ENCODE data around the gene KRTAP5-8. TPM values are rescaled to one million over a fixed set of nuclear protein-coding genes. Genes with fewer than 3 reads are reported as not detected.
"Not testable (repeated sequence)": the region's sequence is repeated elsewhere in the genome, so short reads cannot be mapped to it uniquely, and the experiment has no call there.

The KRTAP5-8 gene
- total RNA-seq, 1 experiment from 2014 or later = not detected

- in situ Hi-C loops (cut with HindIII; ENCODE audit: low sequenced_read_pairs) = no loop called here
- no peak for DNase-seq (ENCODE audit: low spot score)
Observed at GRCh38 chr11:71505001-71505400, 32.8 kb upstream of the KRTAP5-8 start.

GRCh38 chr11:71505781-71506180 lies 32.0 kb upstream of the KRTAP5-8 start:
- no peak for DNase-seq (ENCODE audit: low spot score)
- in situ Hi-C loops (cut with HindIII; ENCODE audit: low sequenced_read_pairs) = no loop called here

DNA sequence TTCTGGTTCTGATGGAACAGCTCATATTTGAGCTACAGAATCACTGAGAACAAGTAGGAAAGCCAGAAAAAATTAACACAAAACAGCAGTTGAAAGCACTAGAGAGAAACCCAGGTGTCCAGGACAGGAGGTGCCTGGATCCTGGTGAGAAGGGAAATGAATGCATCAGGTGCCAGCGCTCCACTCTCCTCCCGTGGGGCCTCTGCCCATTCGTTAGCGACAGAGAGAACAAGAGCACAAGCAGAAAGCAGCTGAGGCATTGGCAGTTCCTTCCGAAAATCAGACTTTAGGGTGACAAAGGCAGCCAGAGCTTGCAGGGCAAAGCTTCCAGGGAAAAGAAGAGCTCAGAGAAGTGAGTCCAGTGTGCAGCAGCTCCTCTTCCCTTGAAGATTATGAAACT lies 30.7 kb upstream of the KRTAP5-8 start:
- DNase-seq (ENCODE audit: low spot score) = no peak
- in situ Hi-C loops (cut with HindIII; ENCODE audit: low sequenced_read_pairs) = no loop called here

- no peak for DNase-seq (ENCODE audit: low spot score)
- in situ Hi-C loops (cut with HindIII; ENCODE audit: low sequenced_read_pairs) = no loop called here
Observed at GRCh38 chr11:71518506-71519471, 19.0 kb upstream of the KRTAP5-8 start.

GRCh38 chr11:71519546-71519945 lies 18.3 kb upstream of the KRTAP5-8 start:
- in situ Hi-C loops (cut with HindIII; ENCODE audit: low sequenced_read_pairs) = no loop called here
- DNase-seq (ENCODE audit: low spot score) = no peak

DNA sequence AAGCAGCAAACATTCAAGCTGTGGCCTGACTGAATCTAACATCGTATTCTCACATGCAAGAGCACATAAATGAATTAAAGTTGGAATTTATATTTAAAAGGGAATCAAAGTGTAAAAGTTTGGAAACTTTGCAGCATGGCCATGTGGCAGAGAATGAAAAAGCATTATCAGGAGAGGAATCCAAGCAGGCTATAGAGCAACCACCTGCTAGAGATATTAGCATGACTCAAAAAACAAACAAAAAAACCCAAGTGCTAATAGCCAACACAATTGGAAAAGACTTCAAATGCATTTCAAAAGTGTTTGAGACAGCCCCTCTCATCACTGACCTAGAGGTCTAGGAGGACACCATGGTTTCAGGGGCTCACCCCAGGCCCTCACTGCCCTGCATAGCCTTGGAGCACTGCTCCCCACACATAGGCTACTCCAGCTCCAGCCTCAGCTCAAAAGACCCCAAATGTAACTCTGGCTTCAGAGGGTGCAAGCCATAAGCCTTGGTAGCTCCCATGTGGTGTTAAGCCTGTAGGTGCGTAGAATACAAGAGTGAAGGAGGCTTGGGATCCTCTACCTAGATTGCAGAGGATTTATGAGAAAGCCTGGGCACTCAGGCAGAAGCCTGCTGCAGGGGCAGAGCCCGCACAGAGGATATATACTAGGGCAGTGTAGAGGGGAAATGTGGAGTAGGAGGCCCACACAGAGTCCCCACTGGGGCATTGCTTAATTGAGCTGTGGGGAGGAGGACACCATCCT lies 12.5 kb upstream of the KRTAP5-8 start:
- DNase-seq (ENCODE audit: low spot score) = no peak
- in situ Hi-C loops (cut with HindIII; ENCODE audit: low sequenced_read_pairs) = no loop called here

GRCh38 chr11:71525938-71526495 lies 11.8 kb upstream of the KRTAP5-8 start:
- in situ Hi-C loops (cut with HindIII; ENCODE audit: low sequenced_read_pairs) = no loop called here
- no peak for DNase-seq (ENCODE audit: low spot score)

DNA sequence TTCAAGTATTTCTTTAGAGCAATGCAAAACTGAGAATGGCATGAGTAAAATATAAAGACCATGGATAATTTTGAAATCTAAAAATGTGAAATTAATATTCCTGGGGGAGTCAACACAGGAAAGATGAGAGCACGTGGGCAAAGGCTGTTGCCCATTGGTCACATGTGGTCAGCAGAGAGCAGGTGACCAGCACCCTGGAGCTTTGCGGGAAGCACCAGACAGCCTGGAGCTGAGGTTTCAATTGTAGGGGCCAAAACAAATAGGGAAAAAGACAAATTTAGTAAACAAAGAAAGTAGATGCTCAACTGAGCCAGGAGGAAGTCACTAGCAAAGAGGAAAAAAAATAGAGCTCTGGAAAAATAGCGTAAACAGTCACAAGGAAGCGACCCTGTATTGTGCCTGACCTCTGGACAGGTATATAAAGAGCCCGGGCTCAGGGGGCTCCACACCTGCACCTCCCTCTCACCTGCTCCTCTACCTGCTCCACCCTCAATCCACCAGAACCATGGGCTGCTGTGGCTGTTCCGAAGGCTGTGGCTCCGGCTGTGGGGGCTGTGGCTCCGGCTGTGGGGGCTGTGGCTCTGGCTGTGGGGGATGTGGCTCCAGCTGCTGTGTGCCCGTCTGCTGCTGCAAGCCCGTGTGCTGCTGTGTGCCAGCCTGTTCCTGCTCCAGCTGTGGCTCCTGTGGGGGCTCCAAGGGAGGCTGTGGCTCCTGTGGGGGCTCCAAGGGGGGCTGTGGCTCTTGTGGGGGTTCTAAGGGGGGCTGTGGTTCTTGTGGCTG lies 10.8 kb upstream of the KRTAP5-8 start, which contains the start of gene KRTAP5-7:
Gene KRTAP5-7, plus strand, starts transcription at position 472 of the 780 bp plus-strand sequence. Its CDS starts 34 bp downstream, at position 506.
- in situ Hi-C loops (cut with HindIII; ENCODE audit: low sequenced_read_pairs); DNase-seq (ENCODE audit: low spot score): not testable (repeated sequence)

GRCh38 chr11:71527576-71528210 lies 10.1 kb upstream of the KRTAP5-8 start:
- in situ Hi-C loops (cut with HindIII; ENCODE audit: low sequenced_read_pairs) = no loop called here
- no peak for DNase-seq (ENCODE audit: low spot score)

DNA sequence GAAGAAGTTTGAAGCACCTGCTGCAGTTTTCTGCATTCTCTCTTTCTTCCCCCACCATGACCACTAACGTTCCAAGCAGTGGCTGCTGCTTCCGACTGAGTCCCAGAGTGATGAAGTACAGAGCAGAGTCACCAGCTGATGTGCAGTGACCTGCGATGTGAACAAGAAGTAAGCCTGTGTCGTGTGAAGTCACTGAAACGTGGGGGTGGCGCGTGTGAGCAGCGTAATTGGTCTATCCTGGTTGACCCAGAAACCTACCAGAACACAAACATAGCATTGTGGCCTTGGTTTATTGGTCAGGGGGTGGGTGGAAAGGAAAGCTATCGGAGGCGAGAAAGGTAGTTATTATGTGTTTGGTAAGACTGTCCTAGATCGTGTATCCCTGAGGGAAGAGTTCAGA lies 7.2 kb upstream of the KRTAP5-8 start:
- in situ Hi-C loops (cut with HindIII; ENCODE audit: low sequenced_read_pairs) = no loop called here
- DNase-seq (ENCODE audit: low spot score) = no peak

DNA sequence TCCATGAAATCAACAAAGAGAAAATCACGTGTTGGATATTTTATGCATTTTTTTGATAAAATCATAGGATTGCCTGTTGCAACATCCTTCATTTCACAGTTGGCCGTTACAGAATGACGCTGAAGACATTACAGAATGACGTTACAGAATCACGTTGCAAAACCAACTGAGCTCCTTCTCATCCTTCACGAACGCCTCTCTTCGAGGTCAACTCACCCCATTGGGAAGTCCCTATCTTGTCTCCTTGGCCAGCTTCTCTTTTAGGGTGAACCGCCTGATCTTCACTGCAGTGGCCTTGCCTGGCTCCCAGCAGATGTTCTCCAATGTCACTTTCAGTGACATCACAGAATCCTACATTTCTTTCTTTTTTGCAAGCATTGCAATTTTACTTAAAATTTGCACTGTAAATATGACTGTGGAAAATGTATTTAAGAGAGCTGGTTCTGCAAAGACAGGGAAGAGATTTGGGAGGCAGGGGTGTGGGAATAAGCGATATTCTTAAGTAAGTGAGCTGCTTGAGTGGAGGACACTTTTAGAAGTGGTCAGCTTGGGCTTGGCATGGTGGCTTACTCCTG lies 5.7 kb upstream of the KRTAP5-8 start:
- no peak for DNase-seq (ENCODE audit: low spot score)
- in situ Hi-C loops (cut with HindIII; ENCODE audit: low sequenced_read_pairs) = no loop called here

DNA sequence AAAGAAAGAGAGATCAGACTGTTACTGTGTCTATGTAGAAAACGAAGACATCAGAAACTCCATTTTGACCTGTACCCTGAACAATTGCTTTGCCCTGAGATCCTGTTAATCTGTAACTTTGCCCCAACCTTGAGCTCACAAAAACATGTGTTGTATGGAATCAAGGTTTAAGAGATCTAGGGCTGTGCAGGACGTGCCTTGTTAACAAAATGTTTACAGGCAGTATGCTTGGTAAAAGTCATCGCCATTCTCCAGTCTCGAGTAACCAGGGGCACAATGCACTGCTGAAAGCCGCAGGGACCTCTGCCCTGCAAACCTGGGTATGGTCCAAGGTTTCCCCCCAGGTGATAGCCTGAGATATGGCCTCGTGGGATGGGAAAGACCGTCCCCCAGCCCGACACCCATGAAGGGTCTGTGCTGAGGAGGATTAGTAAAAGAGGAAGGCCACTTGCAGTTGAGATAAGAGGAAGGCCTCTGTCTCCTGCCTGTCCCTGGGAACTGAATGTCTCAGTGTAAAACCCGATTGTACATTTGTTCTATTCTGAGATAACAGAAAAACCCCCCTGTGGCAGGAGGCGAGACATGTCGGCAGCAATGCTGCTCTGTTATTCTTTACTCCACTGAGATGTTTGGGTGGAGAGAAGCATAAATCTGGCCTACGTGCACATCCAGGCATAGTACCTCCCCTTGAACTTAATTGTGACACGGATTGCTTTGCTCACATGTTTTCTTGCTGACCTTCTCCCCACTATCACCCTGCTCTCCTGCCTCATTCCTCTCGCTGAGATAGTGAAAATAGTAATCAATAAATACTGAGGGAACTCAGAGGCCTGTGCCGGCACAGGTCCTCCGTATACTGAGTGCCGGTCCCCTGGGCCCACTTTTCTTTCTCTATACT lies 2.9 kb upstream of the KRTAP5-8 start:
- DNase-seq (ENCODE audit: low spot score); in situ Hi-C loops (cut with HindIII; ENCODE audit: low sequenced_read_pairs): not testable (repeated sequence)

DNA sequence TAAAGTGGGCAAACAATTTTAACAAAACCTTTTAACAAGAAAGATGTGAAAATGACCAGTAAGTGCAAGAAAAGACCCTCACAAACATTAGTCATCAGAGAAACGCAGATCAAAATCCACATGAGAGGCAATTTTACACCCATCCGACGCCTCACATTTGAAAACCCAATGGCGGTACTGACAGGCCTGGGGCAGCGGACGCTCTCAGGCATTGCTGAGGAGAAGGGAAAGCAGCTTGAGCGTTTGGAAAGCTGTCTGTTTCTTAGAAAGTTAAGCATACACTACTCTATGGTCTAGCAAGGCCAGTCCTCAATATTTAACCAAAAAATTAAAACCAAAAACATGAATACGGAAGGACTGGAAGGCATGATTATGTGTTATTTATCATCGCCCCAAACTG lies 2.0 kb upstream of the KRTAP5-8 start:
- DNase-seq (ENCODE audit: low spot score) = no peak
- in situ Hi-C loops (cut with HindIII; ENCODE audit: low sequenced_read_pairs) = no loop called here

DNA sequence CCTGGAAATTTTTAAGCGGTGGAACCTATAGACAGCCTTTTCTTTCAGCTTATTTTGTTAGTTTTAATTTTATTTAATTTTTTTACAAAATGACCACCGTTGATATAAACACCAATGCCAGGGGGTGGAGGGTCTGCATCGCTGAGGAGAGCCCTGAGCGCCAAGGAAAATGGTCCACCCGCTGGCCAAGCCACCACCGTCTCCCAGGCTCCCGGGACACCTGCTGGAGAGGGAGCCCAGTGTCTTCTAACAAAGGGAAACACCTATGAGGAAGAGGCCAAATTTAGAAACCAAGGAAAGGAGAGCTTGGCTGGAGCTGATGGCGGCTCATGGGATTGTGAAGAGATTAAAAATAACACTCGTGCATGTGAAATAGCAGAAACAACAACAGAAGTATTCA lies 288 bp upstream of the KRTAP5-8 start:
- in situ Hi-C loops (cut with HindIII; ENCODE audit: low sequenced_read_pairs) = no loop called here
- DNase-seq (ENCODE audit: low spot score) = no peak

- DNase-seq (ENCODE audit: low spot score) = no peak
- in situ Hi-C loops (cut with HindIII; ENCODE audit: low sequenced_read_pairs) = no loop called here
Observed at GRCh38 chr11:71538666-71538990, 803 bp downstream of the KRTAP5-8 start.

DNA sequence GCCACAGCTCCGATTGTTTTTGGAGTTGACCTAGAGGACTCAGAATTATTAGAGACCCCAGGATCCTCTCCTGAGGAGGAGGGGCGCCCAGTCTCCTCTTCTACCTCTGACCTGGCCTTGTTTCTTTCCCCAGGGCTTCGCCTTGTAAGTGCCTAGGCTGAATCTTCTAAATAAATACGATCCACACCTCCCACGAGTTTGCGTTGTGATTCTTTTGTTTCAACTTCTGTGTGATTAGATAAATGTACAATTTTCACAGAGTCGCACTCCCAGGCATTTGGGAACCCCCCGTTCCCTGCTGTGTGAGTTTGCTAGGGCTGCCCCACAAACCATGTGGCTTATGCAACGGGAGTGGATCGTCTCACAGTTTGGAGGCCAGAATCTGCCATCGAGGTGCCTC lies 1.2 kb downstream of the KRTAP5-8 start:
- no peak for DNase-seq (ENCODE audit: low spot score)
- in situ Hi-C loops (cut with HindIII; ENCODE audit: low sequenced_read_pairs) = no loop called here

DNA sequence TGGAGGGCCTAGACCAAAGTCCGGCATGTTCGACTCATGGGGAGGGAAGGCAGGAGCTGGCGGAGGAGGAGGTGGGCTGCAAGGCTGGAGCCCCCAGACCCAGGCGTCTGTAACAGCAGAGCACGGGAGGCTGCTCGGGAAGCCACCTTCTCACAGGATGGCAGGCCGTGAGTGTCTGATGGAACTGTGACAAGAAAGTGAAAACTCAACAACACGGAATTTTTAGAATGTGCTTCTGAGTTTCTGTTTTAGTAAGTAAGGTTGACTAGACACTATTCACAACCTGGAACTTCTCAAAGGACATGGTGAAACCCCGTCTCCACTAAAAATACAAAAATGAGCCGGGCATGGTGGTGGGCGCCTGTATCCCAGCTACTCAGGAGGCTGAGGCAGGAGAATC lies 2.1 kb downstream of the KRTAP5-8 start:
- in situ Hi-C loops (cut with HindIII; ENCODE audit: low sequenced_read_pairs); DNase-seq (ENCODE audit: low spot score): not testable (repeated sequence)

All from G401 (cell line).